HepG2 (cell line): ENCODE measurements around the gene L1CAM. TPM values are rescaled to one million over a fixed set of nuclear protein-coding genes. Genes with fewer than 3 reads are reported as not detected.
A peak's percentile ranks its signal among the peaks of the same experiment; 100 is the strongest.

Experiments
- ATF5 ChIP-seq: sonication (generic); formaldehyde crosslinking; IDR thresholded peaks from 2 replicates; pipeline ENCODE4 v1.4.0; 2020; ENCODE audit warnings: mild to moderate bottlenecking, low read depth, missing genetic modification reagents
- BORCS8-MEF2B ChIP-seq: sonication (generic); formaldehyde crosslinking; IDR thresholded peaks from 2 replicates; pipeline ENCODE4 v1.8.0; 2022; ENCODE audit warnings: mild to moderate bottlenecking, missing genetic modification reagents
- ESRRA ChIP-seq: sonication (generic); formaldehyde crosslinking; IDR thresholded peaks from 2 replicates; pipeline ENCODE4 v1.5.1; 2020; ENCODE audit warnings: mild to moderate bottlenecking, low read depth, missing genetic modification reagents
- KDM3A ChIP-seq: IDR thresholded peaks from 2 replicates; pipeline ENCODE4 v1.6.1; 2018; ENCODE audit warnings: low read depth, missing compliant biosample characterization
- KDM5B ChIP-seq: sonication (generic); formaldehyde crosslinking; IDR thresholded peaks from 2 replicates; pipeline ENCODE4 v1.4.0; 2020; ENCODE audit warnings: missing genetic modification reagents, mild to moderate bottlenecking, borderline replicate concordance
- ONECUT2 ChIP-seq: sonication (generic); formaldehyde crosslinking; IDR thresholded peaks from 2 replicates; pipeline ENCODE4 v1.4.0; 2020; ENCODE audit warnings: missing genetic modification reagents
- SMARCE1 ChIP-seq: fragments of 450-650 bp; IDR thresholded peaks from 2 replicates; pipeline ENCODE4 v1.6.1; 2017; ENCODE audit warnings: borderline replicate concordance
- SRSF9 ChIP-seq: fragments of 200-400 bp; formaldehyde crosslinking; IDR thresholded peaks from 2 replicates; pipeline ENCODE4 v1.6.1; 2018; ENCODE audit warnings: borderline replicate concordance, mild to moderate bottlenecking, low read depth, low read length; ENCODE audit not compliant: insufficient read depth, poor library complexity, severe bottlenecking
- ZNF12 ChIP-seq: sonication (generic); formaldehyde crosslinking; IDR thresholded peaks from 2 replicates; pipeline ENCODE4 v1.5.0; 2020; ENCODE audit warnings: missing genetic modification reagents
- ZNF318 ChIP-seq: sonication (generic); formaldehyde crosslinking; IDR thresholded peaks from 2 replicates; pipeline ENCODE4 v1.4.0; 2020; ENCODE audit warnings: mild to moderate bottlenecking, missing genetic modification reagents
- ZNF44 ChIP-seq: sonication (generic); formaldehyde crosslinking; IDR thresholded peaks from 2 replicates; pipeline ENCODE4 v1.5.1; 2020; ENCODE audit warnings: mild to moderate bottlenecking, missing genetic modification reagents
- ZNF574 ChIP-seq: sonication (generic); formaldehyde crosslinking; IDR thresholded peaks from 2 replicates; pipeline ENCODE4 v1.4.0; 2020; ENCODE audit warnings: missing genetic modification reagents
- ZNF670 ChIP-seq: sonication (generic); formaldehyde crosslinking; IDR thresholded peaks from 2 replicates; pipeline ENCODE4 v1.8.0; 2022; ENCODE audit warnings: mild to moderate bottlenecking, missing genetic modification reagents, borderline replicate concordance
- polyA plus RNA-seq, 8 experiments: library from polyadenylated mRNA; depleted of rRNA in 3 of 8; stranded (reverse) in 7 of 8; unstranded in 1 of 8; fragments of >200 nt; fragmentation: Illumina TruSeq in 4 of 8; extraction: Trizol in 4 of 8; gene quantifications; 2 replicates each; pipeline versions ENCODE4 v1.2.1 to v1.2.3, GENCODE V29; 2011 to 2016; ENCODE audit warnings: low read depth in 4 of 8, missing spikeins in 1 of 8, mixed read lengths in 1 of 8; ENCODE audit not compliant: insufficient read depth in 1 of 8
- total RNA-seq, 5 experiments: library from RNA; depleted of rRNA; stranded (reverse); fragments of >200 nt; fragmentation: Illumina TruSeq; extraction: Trizol; gene quantifications; 2 replicates each; pipeline ENCODE4 v1.2.3, GENCODE V29; 2016; ENCODE audit warnings: low read depth in 1 of 5

Gene L1CAM
- total and polyA plus RNA-seq, 2 of the 13 experiments (the other 11 are each of a cell fraction or from before 2014, with no cell fraction given), result 1.4 to 2.0 TPM

- TF ChIP-seq ZNF318, result peak; percentile 99; the same call in 1 of the 2 replicates
- peak; percentile 99 for TF ChIP-seq ATF5 (CRISPR knock-in tag)
- peak; percentile 100 for TF ChIP-seq BORCS8-MEF2B (CRISPR knock-in tag)
- peak; percentile 93 for TF ChIP-seq ONECUT2 (CRISPR knock-in tag)
- TF ChIP-seq ZNF12 (CRISPR knock-in tag), result peak; percentile 98
- TF ChIP-seq ZNF670 (CRISPR knock-in tag), result peak; percentile 99
- TF ChIP-seq KDM5B (CRISPR knock-in tag), result peak; percentile 100
- peak; percentile 98 for TF ChIP-seq ZNF44 (CRISPR knock-in tag)
- TF ChIP-seq ESRRA (CRISPR knock-in tag), result peak; percentile 93
- peak; percentile 99 for TF ChIP-seq KDM3A (CRISPR knock-in tag)
- TF ChIP-seq ZNF574, result peak; percentile 96
- TF ChIP-seq SMARCE1, result no peak
- TF ChIP-seq SRSF9, result no peak
Measured at GRCh38 chrX:153875391-153876111, 10.4 kb downstream of the L1CAM start (continued).
